Uterus (tissue), 4 donors: Measurements from ENCODE around the gene GUSB. TPM values are rescaled to one million over a fixed set of nuclear protein-coding genes. Genes with fewer than 3 reads are reported as not detected.
"Not testable (repeated sequence)": the region's sequence is repeated elsewhere in the genome, so short reads cannot be mapped to it uniquely, and the experiment has no call there.

Experiments used
- DNase-seq, 2 donors: peaks; one replicate each; pipeline ENCODE4 v3.0.0-alpha.2; 2019 to 2020
- H3K27ac ChIP-seq, 2 donors: fragments of 200-600 bp; sonication (generic); 1 replicate in 1 of 2; 2 replicates in 1 of 2; pipeline ENCODE4 v1.5.1; 2016 to 2018
- H3K27me3 ChIP-seq, 2 donors: fragments of 200-600 bp; sonication (generic); one replicate each; pipeline ENCODE4 v1.5.1; 2018 to 2019; ENCODE audit warnings: control low read depth in 1 of 2
- H3K36me3 ChIP-seq, 2 donors: fragments of 200-600 bp; sonication (generic); one replicate each; pipeline ENCODE4 v1.5.1; 2019; ENCODE audit warnings: control low read depth in 1 of 2
- H3K4me1 ChIP-seq, 2 donors: fragments of 200-600 bp; sonication (generic); one replicate each; pipeline ENCODE4 v1.5.1; 2018 to 2019; ENCODE audit warnings: control low read depth in 1 of 2
- H3K4me3 ChIP-seq, 2 donors: fragments of 200-600 bp; sonication (generic); 1 replicate in 1 of 2; 2 replicates in 1 of 2; pipeline ENCODE4 v1.5.1; 2018 to 2019; ENCODE audit warnings: mild to moderate bottlenecking in 1 of 2
- H3K9me3 ChIP-seq, 2 donors: fragments of 200-600 bp; sonication (generic); one replicate each; pipeline ENCODE4 v1.5.1; 2019; ENCODE audit warnings: control low read depth in 1 of 2
- POLR2A ChIP-seq, 2 donors: fragments of 450-650 bp; IDR thresholded peaks; one replicate each; pipeline ENCODE4 v1.6.1; 2016; ENCODE audit warnings: antibody characterized with exemption in 2 of 2, mild to moderate bottlenecking in 1 of 2, moderate library complexity in 1 of 2
- intact Hi-C: fragments of 100-400 bp; cut with DNase I; formaldehyde crosslinking; loops from one replicate; pipeline ENCODE4 v1.15.1; 2023; ENCODE audit warnings: low total_unique reads
- total RNA-seq, 4 donors: library from RNA; depleted of rRNA in 3 of 4; stranded (reverse); fragments of >200 nt in 3 of 4; gene quantifications; one replicate each; pipeline versions ENCODE4 v1.1.0 to v1.2.4, GENCODE V29; 2014 to 2023
- TF ChIP-seq, protein P1 (sequence below), 4 experiments: fragments of 200-600 bp in 2 of 4; fragments of 450-650 bp in 2 of 4; sonication (generic) in 2 of 4; IDR thresholded peaks; one replicate each; pipeline ENCODE4 v1.5.1; 2016 to 2019; ENCODE audit warnings: antibody characterized with exemption in 4 of 4, mild to moderate bottlenecking in 2 of 4, moderate library complexity in 1 of 4
- donor health status: DM: yes; HTN: yes; CAD: no.

GUSB gene
- total RNA-seq, 4 donors from 2014 or later, result 8.2 to 48.9 (median 32.8) TPM

- no peaks in the 10 kb centered on the region for H3K36me3 ChIP-seq
- no peak for DNase-seq
- H3K27ac ChIP-seq, result no peak overlapping the region
- H3K9me3 ChIP-seq, result no peaks in the 10 kb centered on the region
- H3K27me3 ChIP-seq, result no peaks in the 10 kb centered on the region
- no peak overlapping the region for H3K4me3 ChIP-seq
- TF ChIP-seq POLR2A (IDR thresholded peaks at IDR 0.05), result no peak
- TF ChIP-seq, protein P1, sequence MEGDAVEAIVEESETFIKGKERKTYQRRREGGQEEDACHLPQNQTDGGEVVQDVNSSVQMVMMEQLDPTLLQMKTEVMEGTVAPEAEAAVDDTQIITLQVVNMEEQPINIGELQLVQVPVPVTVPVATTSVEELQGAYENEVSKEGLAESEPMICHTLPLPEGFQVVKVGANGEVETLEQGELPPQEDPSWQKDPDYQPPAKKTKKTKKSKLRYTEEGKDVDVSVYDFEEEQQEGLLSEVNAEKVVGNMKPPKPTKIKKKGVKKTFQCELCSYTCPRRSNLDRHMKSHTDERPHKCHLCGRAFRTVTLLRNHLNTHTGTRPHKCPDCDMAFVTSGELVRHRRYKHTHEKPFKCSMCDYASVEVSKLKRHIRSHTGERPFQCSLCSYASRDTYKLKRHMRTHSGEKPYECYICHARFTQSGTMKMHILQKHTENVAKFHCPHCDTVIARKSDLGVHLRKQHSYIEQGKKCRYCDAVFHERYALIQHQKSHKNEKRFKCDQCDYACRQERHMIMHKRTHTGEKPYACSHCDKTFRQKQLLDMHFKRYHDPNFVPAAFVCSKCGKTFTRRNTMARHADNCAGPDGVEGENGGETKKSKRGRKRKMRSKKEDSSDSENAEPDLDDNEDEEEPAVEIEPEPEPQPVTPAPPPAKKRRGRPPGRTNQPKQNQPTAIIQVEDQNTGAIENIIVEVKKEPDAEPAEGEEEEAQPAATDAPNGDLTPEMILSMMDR (IDR thresholded peaks at IDR 0.05), result no peak
- intact Hi-C loops, result no loop called here
- H3K4me1 ChIP-seq, result no peaks in the 10 kb centered on the region
These were observed 25.2 kb upstream of the GUSB start for GRCh38 chr7:66007232-66007631.

GRCh38 chr7:66005115-66005671, 23.2 kb upstream of the GUSB start:
- H3K4me3 ChIP-seq, H3K27me3 ChIP-seq, intact Hi-C loops, H3K36me3 ChIP-seq, H3K4me1 ChIP-seq, DNase-seq, H3K27ac ChIP-seq, H3K9me3 ChIP-seq: not testable (repeated sequence)

- H3K36me3 ChIP-seq, H3K4me3 ChIP-seq, H3K4me1 ChIP-seq, H3K27ac ChIP-seq, H3K27me3 ChIP-seq, H3K9me3 ChIP-seq, intact Hi-C loops, DNase-seq: not testable (repeated sequence)
These were observed 18.9 kb upstream of the GUSB start for GRCh38 chr7:66000823-66001417.

DNA sequence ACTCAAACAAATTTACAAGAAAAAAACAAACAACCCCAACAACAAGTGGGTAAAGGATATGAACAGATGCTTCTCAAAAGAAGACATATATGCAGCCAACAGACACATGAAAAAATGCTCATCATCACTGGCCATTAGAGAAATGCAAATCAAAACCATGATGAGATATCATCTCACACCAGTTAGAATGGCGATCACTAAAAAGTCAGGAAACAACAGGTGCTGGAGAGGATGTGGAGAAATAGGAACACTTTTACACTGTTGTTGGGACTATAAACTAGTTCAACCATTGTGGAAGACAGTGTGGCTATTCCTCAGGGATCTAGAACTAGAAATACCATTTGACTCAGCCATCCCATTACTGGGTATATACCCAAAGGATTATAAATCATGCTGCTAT, 13.0 kb upstream of the GUSB start:
- H3K27ac ChIP-seq, DNase-seq, H3K4me3 ChIP-seq, intact Hi-C loops, H3K36me3 ChIP-seq, H3K9me3 ChIP-seq, H3K27me3 ChIP-seq, H3K4me1 ChIP-seq: not testable (repeated sequence)

DNA sequence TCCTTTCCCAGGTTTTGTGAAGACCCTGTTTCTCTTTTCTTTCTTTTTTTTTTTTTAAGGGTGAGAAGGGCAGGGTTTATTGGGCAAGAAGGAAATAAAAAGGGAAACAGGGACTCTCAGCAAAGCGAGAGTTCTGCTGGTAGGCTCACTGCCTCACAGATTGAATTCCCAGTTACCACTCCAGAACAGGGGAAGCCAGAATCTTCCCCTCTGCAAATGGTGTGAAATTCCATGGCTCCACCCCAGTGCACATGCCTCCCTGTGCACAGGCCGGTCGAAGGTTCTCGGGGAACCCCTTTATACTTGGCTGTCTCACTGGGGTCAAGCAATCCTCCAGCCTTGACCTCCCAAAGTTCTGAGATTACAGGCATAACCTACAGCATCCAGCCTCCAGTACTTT, 10.5 kb upstream of the GUSB start:
- Histone ChIP-seq H3K27me3 (no peaks in the 10 kb centered on the region), H3K36me3 (no peaks in the 10 kb centered on the region), H3K9me3 (no peaks in the 10 kb centered on the region), H3K4me1 (no peaks in the 10 kb centered on the region), H3K4me3 (no peak overlapping the region), H3K27ac (no peak overlapping the region)
- DNase-seq, result no peak
- intact Hi-C loops, result no loop called here
- TF ChIP-seq, protein P1 (IDR thresholded peaks at IDR 0.05), result no peak
- no peak for TF ChIP-seq POLR2A (IDR thresholded peaks at IDR 0.05)

GRCh38 chr7:65991829-65992228, 9.8 kb upstream of the GUSB start:
- intact Hi-C loops, H3K9me3 ChIP-seq, H3K36me3 ChIP-seq, H3K4me1 ChIP-seq, H3K27me3 ChIP-seq, DNase-seq, H3K4me3 ChIP-seq, H3K27ac ChIP-seq: not testable (repeated sequence)

GRCh38 chr7:65989694-65990080, 7.7 kb upstream of the GUSB start:
- intact Hi-C loops, result no loop called here
- H3K27ac ChIP-seq, result no peak overlapping the region
- no peak for TF ChIP-seq POLR2A (IDR thresholded peaks at IDR 0.05)
- TF ChIP-seq, protein P1 (IDR thresholded peaks at IDR 0.05), result no peak
- H3K4me1 ChIP-seq, result no peaks in the 10 kb centered on the region
- no peaks in the 10 kb centered on the region for H3K36me3 ChIP-seq
- no peaks in the 10 kb centered on the region for H3K27me3 ChIP-seq
- H3K4me3 ChIP-seq, result no peak overlapping the region
- H3K9me3 ChIP-seq, result no peaks in the 10 kb centered on the region
- no peak for DNase-seq

DNA sequence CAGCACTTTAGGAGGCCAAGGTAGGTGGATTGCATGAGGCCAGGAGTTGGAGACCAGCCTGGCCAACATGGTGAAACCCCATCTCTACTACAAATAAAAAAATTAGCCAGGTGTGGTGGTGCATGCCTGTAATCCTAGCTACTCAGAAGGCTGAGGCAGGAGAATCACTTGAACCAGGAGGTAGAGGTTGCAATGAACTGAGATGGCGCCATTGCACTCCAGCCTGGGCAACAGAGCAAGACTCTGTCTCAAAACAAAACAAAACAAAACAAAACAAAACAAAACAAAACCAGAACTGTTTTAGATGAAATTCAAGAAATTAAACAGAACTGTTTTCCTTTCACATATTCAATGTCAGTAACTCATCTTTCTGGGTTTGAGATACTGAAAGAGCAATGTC, 6.5 kb upstream of the GUSB start:
- H3K36me3 ChIP-seq, intact Hi-C loops, H3K27ac ChIP-seq, H3K4me3 ChIP-seq, H3K27me3 ChIP-seq, H3K4me1 ChIP-seq, DNase-seq, H3K9me3 ChIP-seq: not testable (repeated sequence)
